Activated naive CD8-positive, alpha-beta T cell treated with anti-CD3 and anti-CD28 coated beads for 36 hours (primary cell): Measurements from ENCODE around the gene GCH1. TPM values are rescaled to one million over a fixed set of nuclear protein-coding genes. Genes with fewer than 3 reads are reported as not detected.

Source experiments
- DNase-seq: peaks from one replicate; pipeline ENCODE4 v3.0.0; 2021
- H3K27ac Mint-ChIP-seq: one replicate; pipeline ENCODE4 v1.8.0; 2022; ENCODE audit warnings: mild to moderate bottlenecking, moderate library complexity, mixed read lengths
- H3K27me3 Mint-ChIP-seq: one replicate; pipeline ENCODE4 v1.8.0; 2022; ENCODE audit warnings: mild to moderate bottlenecking, mixed read lengths
- H3K36me3 Mint-ChIP-seq: one replicate; pipeline ENCODE4 v1.8.0; 2021; ENCODE audit warnings: mild to moderate bottlenecking, mixed read lengths
- H3K4me1 Mint-ChIP-seq: one replicate; pipeline ENCODE4 v1.8.0; 2021; ENCODE audit warnings: mixed read lengths
- H3K4me3 Mint-ChIP-seq: one replicate; pipeline ENCODE4 v1.8.0; 2022; ENCODE audit warnings: mild to moderate bottlenecking, moderate library complexity, mixed read lengths
- H3K9me3 Mint-ChIP-seq: one replicate; pipeline ENCODE4 v1.8.0; 2022; ENCODE audit warnings: mixed read lengths
- total RNA-seq, 2 experiments: library from RNA; stranded (reverse); gene quantifications; one replicate each; pipeline ENCODE4 v1.2.3, GENCODE V29; 2021

The GCH1 gene
- total RNA-seq, 2 experiments from 2014 or later: 45.9 to 47.5 TPM

GRCh38 chr14:54857830-54858269 is 44.8 kb downstream of the GCH1 start:
- Mint-ChIP-seq H3K4me1 (peaks cover 25% of the 10 kb centered on the region), H3K27ac (no peak overlapping the region), H3K4me3 (no peak overlapping the region), H3K9me3 (no peaks in the 10 kb centered on the region), H3K36me3 (peaks cover 21% of the 10 kb centered on the region), H3K27me3 (no peaks in the 10 kb centered on the region)
- no peak for DNase-seq

DNA sequence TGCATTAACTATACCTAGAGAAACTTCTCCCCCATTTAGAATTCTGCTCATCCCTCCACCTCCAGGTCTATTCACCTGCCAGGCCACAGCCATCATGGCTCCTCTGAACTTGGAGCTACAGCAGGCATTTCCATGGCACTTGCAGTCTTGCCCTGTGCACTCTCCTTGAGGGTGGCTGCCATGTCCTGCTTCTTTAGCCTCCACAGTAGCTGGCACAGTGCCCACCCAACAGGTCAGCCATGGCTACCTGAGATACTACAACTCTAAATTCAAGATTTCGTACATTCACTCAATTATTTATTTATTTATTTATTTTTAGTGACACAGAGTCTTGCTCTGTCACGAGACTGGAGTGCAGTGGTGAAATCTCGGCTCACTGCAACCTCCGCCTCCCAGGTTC is 46.5 kb downstream of the GCH1 start:
- H3K27ac Mint-ChIP-seq: no peak overlapping the region
- DNase-seq: no peak
- H3K4me1 Mint-ChIP-seq: peaks cover 25% of the 10 kb centered on the region
- H3K36me3 Mint-ChIP-seq: peaks cover 19% of the 10 kb centered on the region
- no peak overlapping the region for H3K4me3 Mint-ChIP-seq
- H3K9me3 Mint-ChIP-seq: no peaks in the 10 kb centered on the region
- H3K27me3 Mint-ChIP-seq: no peaks in the 10 kb centered on the region

- no peak for DNase-seq
- H3K4me3 Mint-ChIP-seq: no peak overlapping the region
- H3K27me3 Mint-ChIP-seq: no peaks in the 10 kb centered on the region
- H3K9me3 Mint-ChIP-seq: no peaks in the 10 kb centered on the region
- peaks cover 25% of the 10 kb centered on the region for H3K4me1 Mint-ChIP-seq
- peaks cover 24% of the 10 kb centered on the region for H3K36me3 Mint-ChIP-seq
- peak overlapping the region; percentile 23 for H3K27ac Mint-ChIP-seq
Measured at GRCh38 chr14:54854181-54854580, 48.4 kb downstream of the GCH1 start.

- Mint-ChIP-seq H3K4me3 (no peak overlapping the region), H3K27ac (no peak overlapping the region), H3K9me3 (no peaks in the 10 kb centered on the region), H3K36me3 (peaks cover 18% of the 10 kb centered on the region), H3K4me1 (peaks cover 21% of the 10 kb centered on the region), H3K27me3 (no peaks in the 10 kb centered on the region)
- DNase-seq: no peak
Measured at GRCh38 chr14:54853339-54853738, 49.3 kb downstream of the GCH1 start.

- Mint-ChIP-seq H3K9me3 (no peaks in the 10 kb centered on the region), H3K4me1 (peaks cover 13% of the 10 kb centered on the region), H3K27me3 (no peaks in the 10 kb centered on the region), H3K4me3 (no peak overlapping the region), H3K27ac (no peak overlapping the region), H3K36me3 (peaks cover 18% of the 10 kb centered on the region)
- no peak for DNase-seq
Measured at GRCh38 chr14:54852215-54852614, 50.4 kb downstream of the GCH1 start.

- Mint-ChIP-seq H3K36me3 (peaks cover 19% of the 10 kb centered on the region), H3K4me3 (no peak overlapping the region), H3K4me1 (peaks cover 2% of the 10 kb centered on the region), H3K27ac (no peak overlapping the region), H3K9me3 (no peaks in the 10 kb centered on the region), H3K27me3 (no peaks in the 10 kb centered on the region)
- DNase-seq: no peak
Measured at GRCh38 chr14:54848910-54849309, 53.7 kb downstream of the GCH1 start.

DNA sequence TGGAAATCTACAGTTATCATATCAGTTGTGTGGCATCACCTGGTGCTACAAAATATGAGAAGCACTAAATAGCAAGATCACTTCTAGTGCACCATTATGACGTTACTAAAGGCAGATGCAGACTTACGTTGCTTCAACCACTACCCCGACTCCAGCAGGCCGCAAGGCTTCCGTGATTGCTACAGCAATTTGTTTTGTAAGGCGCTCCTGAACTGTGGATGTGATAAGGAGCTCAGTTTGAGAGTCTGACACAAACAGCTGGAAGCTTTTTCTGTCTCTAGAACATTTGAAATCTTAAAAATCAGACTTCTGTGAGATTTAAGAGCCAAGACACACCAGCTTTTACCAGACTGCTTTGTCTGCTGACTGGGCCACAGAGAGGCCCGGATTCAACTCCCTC is 57.0 kb downstream of the GCH1 start:
- Mint-ChIP-seq H3K4me3 (no peak overlapping the region), H3K27me3 (no peaks in the 10 kb centered on the region), H3K27ac (no peak overlapping the region), H3K36me3 (peaks cover 21% of the 10 kb centered on the region), H3K4me1 (no peaks in the 10 kb centered on the region), H3K9me3 (no peaks in the 10 kb centered on the region)
- no peak for DNase-seq

- H3K9me3 Mint-ChIP-seq: no peaks in the 10 kb centered on the region
- no peak overlapping the region for H3K4me3 Mint-ChIP-seq
- H3K27ac Mint-ChIP-seq: no peak overlapping the region
- H3K4me1 Mint-ChIP-seq: no peaks in the 10 kb centered on the region
- no peaks in the 10 kb centered on the region for H3K27me3 Mint-ChIP-seq
- H3K36me3 Mint-ChIP-seq: peaks cover 23% of the 10 kb centered on the region
- DNase-seq: no peak
Measured at GRCh38 chr14:54844479-54844878, 58.1 kb downstream of the GCH1 start.

DNA sequence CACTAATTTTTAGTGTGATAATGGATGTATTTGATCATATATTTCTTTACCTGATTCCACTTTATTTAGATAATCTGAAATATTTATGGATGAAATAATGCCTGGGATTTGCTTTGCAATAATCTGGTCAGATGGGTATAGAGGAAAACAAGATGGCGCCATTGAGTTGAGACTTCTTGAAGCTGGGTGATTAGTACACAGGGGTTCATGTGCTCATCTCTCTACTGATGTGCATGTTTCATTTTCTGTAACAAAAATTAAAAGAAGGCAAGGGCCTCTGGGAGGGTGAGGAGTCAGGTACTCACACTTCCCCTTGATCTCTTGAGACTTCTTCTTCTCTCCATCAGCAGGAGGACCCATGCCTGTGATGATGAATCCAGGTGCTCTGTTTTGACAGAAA is 61.8 kb downstream of the GCH1 start:
- Mint-ChIP-seq H3K36me3 (peaks cover 23% of the 10 kb centered on the region), H3K27me3 (no peaks in the 10 kb centered on the region), H3K9me3 (no peaks in the 10 kb centered on the region), H3K4me3 (no peak overlapping the region), H3K27ac (no peak overlapping the region), H3K4me1 (peaks cover 2% of the 10 kb centered on the region)
- no peak for DNase-seq

DNA sequence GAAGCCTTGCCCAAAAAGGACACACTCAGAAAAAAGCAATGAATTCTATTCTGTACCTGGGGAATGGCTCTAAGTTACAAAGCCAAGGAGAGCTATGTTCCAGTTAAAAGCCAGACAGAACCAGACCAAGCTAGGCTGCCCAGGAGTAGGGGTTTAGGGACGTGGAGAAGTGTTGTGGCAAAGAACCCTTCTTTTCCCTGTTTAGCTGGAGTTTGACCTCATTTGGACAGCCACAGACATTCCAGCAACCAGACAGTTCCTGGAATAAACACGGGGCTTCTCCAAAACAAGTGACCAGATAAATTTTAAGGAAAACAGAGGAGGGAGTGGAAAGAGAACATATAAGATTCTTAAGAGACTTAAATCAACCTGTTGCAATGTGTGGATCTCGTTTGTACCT is 62.3 kb downstream of the GCH1 start:
- H3K27ac Mint-ChIP-seq: no peak overlapping the region
- peaks cover 2% of the 10 kb centered on the region for H3K4me1 Mint-ChIP-seq
- no peak for DNase-seq
- H3K9me3 Mint-ChIP-seq: no peaks in the 10 kb centered on the region
- no peaks in the 10 kb centered on the region for H3K27me3 Mint-ChIP-seq
- peaks cover 20% of the 10 kb centered on the region for H3K36me3 Mint-ChIP-seq
- H3K4me3 Mint-ChIP-seq: no peak overlapping the region

- Mint-ChIP-seq H3K4me3 (no peak overlapping the region), H3K36me3 (peaks cover 20% of the 10 kb centered on the region), H3K27me3 (no peaks in the 10 kb centered on the region), H3K9me3 (no peaks in the 10 kb centered on the region), H3K4me1 (peaks cover 2% of the 10 kb centered on the region), H3K27ac (no peak overlapping the region)
- no peak for DNase-seq
Measured at GRCh38 chr14:54839701-54840119, 62.9 kb downstream of the GCH1 start.

DNA sequence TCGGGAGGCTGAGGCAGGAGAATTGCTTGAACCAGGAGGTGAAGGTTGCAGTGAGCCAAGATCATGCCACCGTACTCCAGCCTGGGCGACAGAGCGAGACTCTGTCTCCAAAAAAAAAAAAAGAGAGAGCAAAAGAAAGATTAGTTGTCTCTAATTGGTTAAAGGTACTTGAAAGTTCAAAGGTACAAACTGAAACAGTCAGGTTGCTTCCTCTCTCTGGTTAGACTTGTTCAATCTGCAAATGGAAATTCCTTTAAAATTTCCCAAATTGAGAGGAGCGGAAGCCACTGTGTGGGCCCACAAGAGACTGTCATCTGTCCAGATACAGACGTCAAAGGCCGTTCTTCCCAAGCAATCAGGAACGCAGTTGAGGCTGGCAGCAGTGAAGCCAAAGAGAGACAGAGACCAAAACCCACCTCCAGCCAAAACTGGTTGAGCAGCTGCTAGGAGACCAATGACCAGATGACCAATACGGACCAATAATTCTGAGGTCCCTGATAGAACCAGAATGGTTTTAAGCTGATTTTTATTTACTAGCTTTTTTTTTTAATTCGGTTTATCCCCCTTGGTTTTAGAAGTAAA is 63.6 kb downstream of the GCH1 start:
- Mint-ChIP-seq H3K36me3 (peaks cover 18% of the 10 kb centered on the region), H3K9me3 (no peaks in the 10 kb centered on the region), H3K4me1 (peaks cover 2% of the 10 kb centered on the region), H3K27me3 (no peaks in the 10 kb centered on the region), H3K4me3 (no peak overlapping the region), H3K27ac (no peak overlapping the region)
- no peak for DNase-seq

DNA sequence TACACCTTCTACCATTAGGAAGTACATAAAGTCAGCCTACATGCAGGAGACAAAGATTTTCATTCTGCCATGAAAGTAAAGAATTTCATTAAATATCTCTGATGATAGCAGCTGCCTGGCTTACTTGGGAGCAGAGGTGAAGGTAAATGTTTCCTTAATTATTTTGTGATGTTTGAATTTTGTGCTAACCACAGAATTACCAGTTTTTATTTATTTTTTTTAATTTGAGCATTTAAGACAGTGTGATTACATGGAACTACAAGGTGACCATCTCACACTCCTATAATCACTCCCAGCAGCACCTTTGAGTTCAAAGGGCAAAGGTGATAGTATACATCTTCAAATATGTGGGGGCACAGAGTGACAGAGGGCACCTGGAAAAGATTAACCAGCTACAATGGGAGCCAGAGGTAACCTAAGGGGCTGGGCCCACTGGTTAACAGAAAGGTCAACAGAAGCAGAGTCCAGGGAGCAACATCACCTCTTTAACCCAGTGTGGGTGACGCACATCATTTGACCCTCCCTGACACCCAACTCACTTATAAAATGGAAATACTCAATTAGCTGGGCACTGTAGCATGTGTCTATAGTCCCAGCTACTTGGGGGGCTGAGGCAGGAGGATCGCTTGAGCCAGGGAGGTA is 65.0 kb downstream of the GCH1 start:
- H3K9me3 Mint-ChIP-seq: no peaks in the 10 kb centered on the region
- DNase-seq: no peak
- H3K36me3 Mint-ChIP-seq: peaks cover 18% of the 10 kb centered on the region
- no peak overlapping the region for H3K4me3 Mint-ChIP-seq
- H3K4me1 Mint-ChIP-seq: peaks cover 2% of the 10 kb centered on the region
- no peak overlapping the region for H3K27ac Mint-ChIP-seq
- H3K27me3 Mint-ChIP-seq: no peaks in the 10 kb centered on the region

- Mint-ChIP-seq H3K27ac (no peak overlapping the region), H3K27me3 (peaks cover 2% of the 10 kb centered on the region)
- no peak for DNase-seq
Measured at GRCh38 chr14:54836231-54836630, 66.4 kb downstream of the GCH1 start.

GRCh38 chr14:54834727-54835126 is 67.9 kb downstream of the GCH1 start:
- H3K36me3 Mint-ChIP-seq: no peaks in the 10 kb centered on the region
- peaks cover 2% of the 10 kb centered on the region for H3K4me1 Mint-ChIP-seq

More at GRCh38 chr14:54836231-54836630, 66.4 kb downstream of the GCH1 start:
- no peak overlapping the region for H3K4me3 Mint-ChIP-seq
- H3K36me3 Mint-ChIP-seq: peaks cover 11% of the 10 kb centered on the region
- peaks cover 2% of the 10 kb centered on the region for H3K9me3 Mint-ChIP-seq
- peaks cover 2% of the 10 kb centered on the region for H3K4me1 Mint-ChIP-seq

DNA sequence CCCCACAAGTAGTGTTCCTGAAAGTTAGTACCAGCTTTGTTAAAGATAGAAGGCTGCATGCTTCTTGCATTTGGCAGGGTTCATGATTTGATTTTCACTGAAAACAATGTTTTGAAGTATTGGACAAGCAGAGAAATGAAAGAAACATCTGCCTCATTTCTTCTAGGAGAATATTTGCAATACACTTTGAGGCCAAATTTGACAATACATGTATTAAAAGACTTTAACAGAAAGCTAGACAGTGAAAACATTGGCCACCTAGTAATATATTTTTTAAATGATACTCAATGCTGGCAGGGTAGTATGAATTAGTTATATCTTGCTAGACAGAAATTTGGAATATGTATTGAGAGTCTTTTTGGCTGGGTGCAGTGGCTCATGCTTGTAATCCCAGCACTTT is 68.5 kb downstream of the GCH1 start:
- Mint-ChIP-seq H3K36me3 (no peaks in the 10 kb centered on the region), H3K9me3 (peaks cover 5% of the 10 kb centered on the region), H3K4me1 (peaks cover 2% of the 10 kb centered on the region), H3K27ac (no peak overlapping the region), H3K27me3 (peaks cover 6% of the 10 kb centered on the region), H3K4me3 (no peak overlapping the region)
- DNase-seq: no peak

More at GRCh38 chr14:54834727-54835126, 67.9 kb downstream of the GCH1 start:
- H3K9me3 Mint-ChIP-seq: peaks cover 5% of the 10 kb centered on the region
- H3K27ac Mint-ChIP-seq: no peak overlapping the region
- H3K4me3 Mint-ChIP-seq: no peak overlapping the region
- no peak for DNase-seq
- H3K27me3 Mint-ChIP-seq: peaks cover 6% of the 10 kb centered on the region
